Kidney (tissue), 14 donors: ENCODE data around the gene LTBP4. TPM values are rescaled to one million over a fixed set of nuclear protein-coding genes. Genes with fewer than 3 reads are reported as not detected.
A peak's percentile ranks its signal among the peaks of the same experiment; 100 is the strongest.

Source experiments
- DNase-seq, 5 donors: peaks; one replicate each; pipeline ENCODE4 v3.0.0-alpha.2; 2013 to 2020
- FAIRE-seq: peaks from 2 replicates; lab custom pipeline; 2012; peaks lifted over from hg19 to GRCh38; lab: Jason Lieb, UNC
- H3K27ac ChIP-seq, 2 donors: one replicate each; pipeline ENCODE4 v1.7.0; 2013; ENCODE audit warnings: low read depth in 2 of 2, low read length in 2 of 2, inconsistent platforms in 1 of 2
- H3K27me3 ChIP-seq: one replicate; pipeline ENCODE4 v1.7.1; 2013; ENCODE audit warnings: low read length, inconsistent platforms; ENCODE audit not compliant: control insufficient read depth, insufficient read depth
- H3K36me3 ChIP-seq, 3 donors: one replicate each; pipeline versions ENCODE4 v1.7.0 to v1.7.1; 2013; ENCODE audit warnings: low read length in 3 of 3, control low read depth in 1 of 3, inconsistent platforms in 1 of 3; ENCODE audit not compliant: insufficient read depth in 3 of 3, control insufficient read depth in 2 of 3
- H3K4me1 ChIP-seq, 3 donors: one replicate each; pipeline versions ENCODE4 v1.7.0 to v1.7.1; 2013; ENCODE audit warnings: low read length in 3 of 3, inconsistent platforms in 1 of 3, low read depth in 1 of 3; ENCODE audit not compliant: control insufficient read depth in 2 of 3, insufficient read depth in 2 of 3
- H3K4me3 ChIP-seq, 3 donors: one replicate each; pipeline versions ENCODE4 v1.7.0 to v1.8.1; 2013; ENCODE audit warnings: low read length in 3 of 3, control low read depth in 1 of 3, inconsistent platforms in 1 of 3
- H3K9ac ChIP-seq, 3 donors: one replicate each; pipeline versions ENCODE4 v1.7.0 to v1.7.1; 2013; ENCODE audit warnings: low read length in 3 of 3, control low read depth in 1 of 3, inconsistent platforms in 1 of 3
- H3K9me3 ChIP-seq, 3 donors: one replicate each; pipeline versions ENCODE4 v1.7.0 to v1.7.1; 2013; ENCODE audit warnings: low read length in 3 of 3, control low read depth in 1 of 3, inconsistent platforms in 1 of 3; ENCODE audit not compliant: control insufficient read depth in 2 of 3, insufficient read depth in 1 of 3
- intact Hi-C: fragments of 100-400 bp; cut with DNase I; formaldehyde crosslinking; loops from one replicate; pipeline ENCODE4 v1.11.1; 2022
- polyA plus RNA-seq: library from polyadenylated mRNA; stranded (reverse); fragments of 350-450 nt; fragmentation: Illumina TruSeq; extraction: RNeasy Lipid Tissue Mini Kit (QIAGEN cat#74804); gene quantifications from one replicate; pipeline ENCODE4 v1.2.3, GENCODE V29; 2014; ENCODE audit warnings: low read depth, low replicate concordance; ENCODE audit not compliant: insufficient read depth
- total RNA-seq: library from RNA; stranded (reverse); fragmentation: NEBNext Ultra II Directional; extraction: Animal tissue kit (Norgen Biotek cat#: 25700); gene quantifications from one replicate; pipeline ENCODE4 v1.2.1, GENCODE V29; 2021
- TF ChIP-seq, protein P1 (sequence below): IDR thresholded peaks from 3 replicates; pipeline ENCODE4 v1.5.1; 2012; ENCODE audit warnings: mild to moderate bottlenecking, moderate library complexity, borderline replicate concordance; ENCODE audit not compliant: insufficient read depth; ENCODE audit errors: extremely low read depth
- donor health status: control.
- donor health status: control.
- donor health status: control.
- donor health status: control.
- donor health status: control.
- donor health status: DM: yes; HTN: yes; CAD: no.
- donor health status: Normal renal cell carcinoma (clear cell type).

LTBP4 gene
- total and polyA plus RNA-seq, 2 donors from 2014 or later = 52.1 to 155 TPM

DNA sequence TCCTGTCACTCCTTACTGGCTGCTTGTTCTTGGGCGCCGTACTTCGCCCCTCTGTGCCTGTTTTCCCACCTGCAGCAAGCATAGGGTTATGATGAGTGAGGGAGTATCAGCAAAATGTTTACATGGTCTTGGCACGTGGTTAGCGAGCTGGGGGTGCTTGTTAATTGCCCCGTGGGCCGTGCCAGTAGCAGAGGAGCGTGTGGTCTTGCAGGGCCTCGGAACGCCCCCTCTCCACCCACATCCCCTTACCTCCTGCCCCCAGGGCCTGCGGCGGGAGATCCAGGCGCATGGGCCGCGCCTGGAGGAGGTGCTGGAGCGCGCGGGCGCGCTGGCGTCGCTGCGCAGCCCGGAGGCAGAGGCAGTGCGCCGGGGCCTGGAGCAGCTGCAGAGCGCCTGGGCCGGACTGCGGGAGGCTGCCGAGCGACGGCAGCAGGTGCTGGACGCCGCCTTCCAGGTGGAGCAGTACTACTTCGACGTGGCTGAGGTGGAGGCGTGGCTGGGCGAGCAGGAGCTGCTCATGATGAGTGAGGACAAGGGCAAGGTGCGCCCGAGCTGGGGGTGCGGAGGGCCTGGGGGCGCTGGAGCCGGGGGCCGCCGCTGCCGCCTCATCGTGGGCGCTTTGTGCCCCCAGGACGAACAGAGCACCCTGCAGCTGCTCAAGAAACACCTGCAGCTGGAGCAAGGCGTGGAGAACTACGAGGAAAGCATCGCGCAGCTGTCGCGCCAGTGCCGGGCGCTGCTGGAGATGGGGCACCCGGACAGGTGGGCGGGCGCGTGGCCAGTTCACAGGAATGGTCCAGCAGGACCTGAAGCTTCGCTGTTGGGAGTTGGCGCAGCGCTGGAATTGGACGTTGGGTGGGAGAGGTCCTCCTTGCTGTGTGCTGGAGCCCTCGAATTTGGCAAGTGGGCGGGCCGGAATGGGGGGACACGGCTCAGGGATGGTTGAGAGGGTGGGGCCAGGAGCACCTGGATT lies 47.0 kb upstream of the LTBP4 start:
- intact Hi-C loops = no loop called here
- TF ChIP-seq, protein P1, sequence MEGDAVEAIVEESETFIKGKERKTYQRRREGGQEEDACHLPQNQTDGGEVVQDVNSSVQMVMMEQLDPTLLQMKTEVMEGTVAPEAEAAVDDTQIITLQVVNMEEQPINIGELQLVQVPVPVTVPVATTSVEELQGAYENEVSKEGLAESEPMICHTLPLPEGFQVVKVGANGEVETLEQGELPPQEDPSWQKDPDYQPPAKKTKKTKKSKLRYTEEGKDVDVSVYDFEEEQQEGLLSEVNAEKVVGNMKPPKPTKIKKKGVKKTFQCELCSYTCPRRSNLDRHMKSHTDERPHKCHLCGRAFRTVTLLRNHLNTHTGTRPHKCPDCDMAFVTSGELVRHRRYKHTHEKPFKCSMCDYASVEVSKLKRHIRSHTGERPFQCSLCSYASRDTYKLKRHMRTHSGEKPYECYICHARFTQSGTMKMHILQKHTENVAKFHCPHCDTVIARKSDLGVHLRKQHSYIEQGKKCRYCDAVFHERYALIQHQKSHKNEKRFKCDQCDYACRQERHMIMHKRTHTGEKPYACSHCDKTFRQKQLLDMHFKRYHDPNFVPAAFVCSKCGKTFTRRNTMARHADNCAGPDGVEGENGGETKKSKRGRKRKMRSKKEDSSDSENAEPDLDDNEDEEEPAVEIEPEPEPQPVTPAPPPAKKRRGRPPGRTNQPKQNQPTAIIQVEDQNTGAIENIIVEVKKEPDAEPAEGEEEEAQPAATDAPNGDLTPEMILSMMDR = no peak
- no peaks in the 10 kb centered on the region for H3K36me3 ChIP-seq
- no peak overlapping the region for H3K9ac ChIP-seq
- peaks cover 0 to under 1% (median 0%) of the 10 kb centered on the region in 3 donors for H3K4me1 ChIP-seq
- H3K27ac ChIP-seq = no peak overlapping the region
- FAIRE-seq (no peak), DNase-seq (peak in 4 of 5 donors; percentile 21 to 55 (median 37))
- H3K4me3 ChIP-seq = no peak overlapping the region
- peaks cover 10% of the 10 kb centered on the region for H3K27me3 ChIP-seq
- H3K9me3 ChIP-seq = no peaks in the 10 kb centered on the region

DNA sequence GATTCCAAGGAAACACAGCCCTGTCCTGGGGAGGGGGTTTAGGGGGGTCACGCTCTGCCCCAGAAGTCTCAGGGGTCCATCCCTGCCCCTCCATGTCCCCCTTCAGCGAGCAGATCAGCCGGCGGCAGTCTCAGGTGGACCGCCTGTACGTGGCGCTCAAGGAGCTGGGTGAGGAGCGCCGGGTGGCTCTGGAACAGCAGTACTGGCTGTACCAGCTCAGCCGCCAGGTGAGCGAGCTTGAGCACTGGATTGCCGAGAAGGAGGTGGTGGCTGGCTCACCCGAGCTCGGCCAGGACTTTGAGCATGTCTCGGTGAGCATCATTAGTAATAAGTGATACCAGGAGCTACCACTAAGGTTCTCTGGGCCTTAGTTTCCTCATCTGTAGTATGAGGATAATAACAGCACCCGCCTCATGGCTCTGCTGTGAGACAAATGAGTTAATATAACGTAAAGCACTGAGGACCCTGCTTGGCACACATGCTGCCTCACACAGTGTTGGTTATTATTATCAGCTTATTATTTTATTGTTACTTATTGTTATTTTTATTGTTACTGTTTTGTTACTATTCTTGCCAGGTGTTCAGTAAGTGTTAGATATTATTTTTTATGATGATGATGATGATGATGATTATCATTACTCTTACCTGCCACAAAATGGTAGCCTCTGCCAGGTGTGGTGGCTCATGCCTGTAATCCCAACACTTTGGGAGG lies 45.0 kb upstream of the LTBP4 start:
- DNase-seq = peak in 1 of 5 donors; percentile 62
- H3K9me3 ChIP-seq = no peaks in the 10 kb centered on the region
- H3K4me3 ChIP-seq = no peak overlapping the region
- TF ChIP-seq, protein P1 = no peak
- no peak for FAIRE-seq
- peaks cover 10% of the 10 kb centered on the region for H3K27me3 ChIP-seq
- intact Hi-C loops = no loop called here
- no peak overlapping the region for H3K27ac ChIP-seq
- H3K9ac ChIP-seq = no peak overlapping the region
- no peaks in the 10 kb centered on the region for H3K36me3 ChIP-seq
- no peaks in the 10 kb centered on the region for H3K4me1 ChIP-seq

DNA sequence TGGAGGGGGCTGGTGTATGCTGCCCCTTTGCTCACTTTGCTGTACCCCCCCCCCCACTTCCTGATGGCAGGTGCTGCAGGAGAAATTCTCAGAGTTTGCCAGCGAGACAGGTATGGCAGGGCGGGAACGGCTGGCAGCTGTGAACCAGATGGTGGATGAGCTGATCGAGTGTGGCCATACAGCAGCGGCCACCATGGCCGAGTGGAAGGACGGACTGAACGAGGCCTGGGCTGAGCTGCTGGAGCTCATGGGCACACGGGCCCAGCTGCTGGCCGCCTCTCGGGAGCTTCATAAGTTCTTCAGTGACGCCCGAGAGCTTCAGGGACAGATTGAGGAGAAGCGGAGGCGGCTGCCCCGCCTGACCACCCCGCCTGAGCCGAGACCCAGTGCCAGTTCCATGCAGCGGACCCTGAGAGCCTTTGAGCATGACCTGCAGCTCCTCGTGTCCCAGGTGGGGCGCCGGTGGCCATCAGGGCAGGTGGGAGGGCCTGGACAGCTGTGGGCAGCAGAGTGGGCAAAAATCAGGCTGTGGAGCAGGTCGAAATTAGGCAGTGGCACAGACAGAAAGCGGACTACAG lies 44.1 kb upstream of the LTBP4 start:
- no peak overlapping the region for H3K9ac ChIP-seq
- FAIRE-seq (no peak), DNase-seq (peak in 1 of 5 donors; percentile 51)
- H3K27ac ChIP-seq = no peak overlapping the region
- H3K36me3 ChIP-seq = no peaks in the 10 kb centered on the region
- H3K27me3 ChIP-seq = peaks cover 10% of the 10 kb centered on the region
- no peaks in the 10 kb centered on the region for H3K9me3 ChIP-seq
- intact Hi-C loops = no loop called here
- H3K4me1 ChIP-seq = no peaks in the 10 kb centered on the region
- no peak overlapping the region for H3K4me3 ChIP-seq
- TF ChIP-seq, protein P1 = no peak
